Liver (tissue), 3 donors: ENCODE measurements around the gene ACVR1.
A peak's percentile ranks its signal among the peaks of the same experiment; 100 is the strongest.

Source experiments
- GABPA ChIP-seq, 2 donors: IDR thresholded peaks in 1 of 2; conservative IDR thresholded peaks in 1 of 2; 2 replicates each; pipeline ENCODE4 v1.6.1; 2016; ENCODE audit warnings: antibody characterized with exemption in 2 of 2, mild to moderate bottlenecking in 1 of 2, moderate library complexity in 1 of 2
- RAD21 ChIP-seq, 2 donors: IDR thresholded peaks; 2 replicates each; pipeline ENCODE4 v1.6.1; 2016; ENCODE audit warnings: antibody characterized with exemption in 2 of 2, mild to moderate bottlenecking in 2 of 2
- RXRA ChIP-seq, 2 donors: IDR thresholded peaks; 2 replicates each; pipeline ENCODE4 v1.6.1; 2017 to 2018; ENCODE audit warnings: antibody characterized with exemption in 2 of 2, mild to moderate bottlenecking in 1 of 2
- SP1 ChIP-seq: IDR thresholded peaks from 2 replicates; pipeline ENCODE4 v1.6.1; 2018; ENCODE audit warnings: antibody characterized with exemption, mild to moderate bottlenecking
- TF ChIP-seq, protein P1 (sequence below): fragments of 150-350 bp; IDR thresholded peaks from 2 replicates; pipeline ENCODE4 v1.5.1; 2017; ENCODE audit warnings: improper control_type of control experiment, low read depth, low read length; ENCODE audit not compliant: missing input control
- TF ChIP-seq, protein P2 (sequence below): IDR thresholded peaks from 2 replicates; pipeline ENCODE4 v1.6.1; 2016; ENCODE audit warnings: antibody characterized with exemption
- TF ChIP-seq, protein P3 (sequence below): IDR thresholded peaks from 2 replicates; pipeline ENCODE4 v1.6.1; 2016; ENCODE audit warnings: antibody characterized with exemption, mild to moderate bottlenecking
- TF ChIP-seq, protein P4 (sequence below): IDR thresholded peaks from 2 replicates; pipeline ENCODE4 v1.6.1; 2016; ENCODE audit warnings: antibody characterized with exemption
- donor health status: healthy.
- donor health status: healthy.

DNA sequence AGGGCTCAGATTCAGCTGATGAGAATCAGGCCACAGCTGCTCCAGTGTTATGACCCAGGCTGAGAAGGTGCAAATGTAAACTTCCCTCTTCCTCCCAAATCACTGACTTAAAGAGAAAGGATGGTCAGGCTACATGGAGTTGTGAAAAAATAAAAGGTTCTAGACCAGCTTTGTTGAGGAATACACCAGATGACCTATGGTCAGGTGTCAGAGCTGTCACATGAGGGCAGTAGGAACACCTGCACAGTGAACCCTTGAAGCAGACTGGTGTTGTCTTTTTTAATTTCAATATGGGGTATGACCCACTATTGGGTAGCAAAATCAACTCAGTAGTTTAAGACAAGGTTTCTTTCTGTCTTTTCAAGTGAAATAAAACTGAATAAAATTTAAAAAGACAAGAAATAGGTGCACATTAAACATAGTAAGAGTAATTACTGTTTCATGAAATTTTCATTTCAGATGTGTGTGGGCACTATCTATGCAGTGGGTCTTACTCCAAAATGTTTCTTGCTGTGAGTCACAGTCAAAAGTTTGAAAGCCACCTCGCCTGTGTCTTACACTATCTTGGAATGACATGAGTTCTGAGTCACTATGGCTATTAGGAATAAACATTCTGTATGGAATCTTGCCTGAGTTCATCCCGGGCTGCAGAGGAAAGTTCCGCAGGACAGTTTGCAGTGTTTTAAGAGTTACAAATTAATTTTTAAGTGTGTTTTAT lies 83.6 kb downstream of the ACVR1 start:
- TF ChIP-seq SP1, result no peak
- TF ChIP-seq, protein P1, sequence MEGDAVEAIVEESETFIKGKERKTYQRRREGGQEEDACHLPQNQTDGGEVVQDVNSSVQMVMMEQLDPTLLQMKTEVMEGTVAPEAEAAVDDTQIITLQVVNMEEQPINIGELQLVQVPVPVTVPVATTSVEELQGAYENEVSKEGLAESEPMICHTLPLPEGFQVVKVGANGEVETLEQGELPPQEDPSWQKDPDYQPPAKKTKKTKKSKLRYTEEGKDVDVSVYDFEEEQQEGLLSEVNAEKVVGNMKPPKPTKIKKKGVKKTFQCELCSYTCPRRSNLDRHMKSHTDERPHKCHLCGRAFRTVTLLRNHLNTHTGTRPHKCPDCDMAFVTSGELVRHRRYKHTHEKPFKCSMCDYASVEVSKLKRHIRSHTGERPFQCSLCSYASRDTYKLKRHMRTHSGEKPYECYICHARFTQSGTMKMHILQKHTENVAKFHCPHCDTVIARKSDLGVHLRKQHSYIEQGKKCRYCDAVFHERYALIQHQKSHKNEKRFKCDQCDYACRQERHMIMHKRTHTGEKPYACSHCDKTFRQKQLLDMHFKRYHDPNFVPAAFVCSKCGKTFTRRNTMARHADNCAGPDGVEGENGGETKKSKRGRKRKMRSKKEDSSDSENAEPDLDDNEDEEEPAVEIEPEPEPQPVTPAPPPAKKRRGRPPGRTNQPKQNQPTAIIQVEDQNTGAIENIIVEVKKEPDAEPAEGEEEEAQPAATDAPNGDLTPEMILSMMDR, result no peak
- peak in 1 of 2 donors; percentile 11 for TF ChIP-seq RXRA (IDR thresholded peaks at IDR 0.05)
- TF ChIP-seq, protein P2, sequence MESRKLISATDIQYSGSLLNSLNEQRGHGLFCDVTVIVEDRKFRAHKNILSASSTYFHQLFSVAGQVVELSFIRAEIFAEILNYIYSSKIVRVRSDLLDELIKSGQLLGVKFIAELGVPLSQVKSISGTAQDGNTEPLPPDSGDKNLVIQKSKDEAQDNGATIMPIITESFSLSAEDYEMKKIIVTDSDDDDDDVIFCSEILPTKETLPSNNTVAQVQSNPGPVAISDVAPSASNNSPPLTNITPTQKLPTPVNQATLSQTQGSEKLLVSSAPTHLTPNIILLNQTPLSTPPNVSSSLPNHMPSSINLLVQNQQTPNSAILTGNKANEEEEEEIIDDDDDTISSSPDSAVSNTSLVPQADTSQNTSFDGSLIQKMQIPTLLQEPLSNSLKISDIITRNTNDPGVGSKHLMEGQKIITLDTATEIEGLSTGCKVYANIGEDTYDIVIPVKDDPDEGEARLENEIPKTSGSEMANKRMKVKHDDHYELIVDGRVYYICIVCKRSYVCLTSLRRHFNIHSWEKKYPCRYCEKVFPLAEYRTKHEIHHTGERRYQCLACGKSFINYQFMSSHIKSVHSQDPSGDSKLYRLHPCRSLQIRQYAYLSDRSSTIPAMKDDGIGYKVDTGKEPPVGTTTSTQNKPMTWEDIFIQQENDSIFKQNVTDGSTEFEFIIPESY, result no peak
- no peak for TF ChIP-seq GABPA (IDR thresholded peaks at IDR 0.05 in 1 of 2, conservative IDR thresholded peaks at IDR 0.05 in 1 of 2)
- TF ChIP-seq, protein P3, sequence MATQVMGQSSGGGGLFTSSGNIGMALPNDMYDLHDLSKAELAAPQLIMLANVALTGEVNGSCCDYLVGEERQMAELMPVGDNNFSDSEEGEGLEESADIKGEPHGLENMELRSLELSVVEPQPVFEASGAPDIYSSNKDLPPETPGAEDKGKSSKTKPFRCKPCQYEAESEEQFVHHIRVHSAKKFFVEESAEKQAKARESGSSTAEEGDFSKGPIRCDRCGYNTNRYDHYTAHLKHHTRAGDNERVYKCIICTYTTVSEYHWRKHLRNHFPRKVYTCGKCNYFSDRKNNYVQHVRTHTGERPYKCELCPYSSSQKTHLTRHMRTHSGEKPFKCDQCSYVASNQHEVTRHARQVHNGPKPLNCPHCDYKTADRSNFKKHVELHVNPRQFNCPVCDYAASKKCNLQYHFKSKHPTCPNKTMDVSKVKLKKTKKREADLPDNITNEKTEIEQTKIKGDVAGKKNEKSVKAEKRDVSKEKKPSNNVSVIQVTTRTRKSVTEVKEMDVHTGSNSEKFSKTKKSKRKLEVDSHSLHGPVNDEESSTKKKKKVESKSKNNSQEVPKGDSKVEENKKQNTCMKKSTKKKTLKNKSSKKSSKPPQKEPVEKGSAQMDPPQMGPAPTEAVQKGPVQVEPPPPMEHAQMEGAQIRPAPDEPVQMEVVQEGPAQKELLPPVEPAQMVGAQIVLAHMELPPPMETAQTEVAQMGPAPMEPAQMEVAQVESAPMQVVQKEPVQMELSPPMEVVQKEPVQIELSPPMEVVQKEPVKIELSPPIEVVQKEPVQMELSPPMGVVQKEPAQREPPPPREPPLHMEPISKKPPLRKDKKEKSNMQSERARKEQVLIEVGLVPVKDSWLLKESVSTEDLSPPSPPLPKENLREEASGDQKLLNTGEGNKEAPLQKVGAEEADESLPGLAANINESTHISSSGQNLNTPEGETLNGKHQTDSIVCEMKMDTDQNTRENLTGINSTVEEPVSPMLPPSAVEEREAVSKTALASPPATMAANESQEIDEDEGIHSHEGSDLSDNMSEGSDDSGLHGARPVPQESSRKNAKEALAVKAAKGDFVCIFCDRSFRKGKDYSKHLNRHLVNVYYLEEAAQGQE, result no peak
- no peak for TF ChIP-seq RAD21 (IDR thresholded peaks at IDR 0.05)
- TF ChIP-seq, protein P4, sequence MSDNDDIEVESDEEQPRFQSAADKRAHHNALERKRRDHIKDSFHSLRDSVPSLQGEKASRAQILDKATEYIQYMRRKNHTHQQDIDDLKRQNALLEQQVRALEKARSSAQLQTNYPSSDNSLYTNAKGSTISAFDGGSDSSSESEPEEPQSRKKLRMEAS, result no peak
